GM12873 (cell line): ENCODE measurements around the gene SAP30BP.
A peak's percentile ranks its signal among the peaks of the same experiment; 100 is the strongest.

ENCODE experiments used
- TF ChIP-seq, protein P1 (sequence below): IDR thresholded peaks from 2 replicates; pipeline ENCODE4 v1.5.1; 2012; ENCODE audit warnings: low read depth, mild to moderate bottlenecking, moderate library complexity, low read length, control low read depth; ENCODE audit not compliant: insufficient read depth; ENCODE audit errors: missing control alignments

The SAP30BP gene

DNA sequence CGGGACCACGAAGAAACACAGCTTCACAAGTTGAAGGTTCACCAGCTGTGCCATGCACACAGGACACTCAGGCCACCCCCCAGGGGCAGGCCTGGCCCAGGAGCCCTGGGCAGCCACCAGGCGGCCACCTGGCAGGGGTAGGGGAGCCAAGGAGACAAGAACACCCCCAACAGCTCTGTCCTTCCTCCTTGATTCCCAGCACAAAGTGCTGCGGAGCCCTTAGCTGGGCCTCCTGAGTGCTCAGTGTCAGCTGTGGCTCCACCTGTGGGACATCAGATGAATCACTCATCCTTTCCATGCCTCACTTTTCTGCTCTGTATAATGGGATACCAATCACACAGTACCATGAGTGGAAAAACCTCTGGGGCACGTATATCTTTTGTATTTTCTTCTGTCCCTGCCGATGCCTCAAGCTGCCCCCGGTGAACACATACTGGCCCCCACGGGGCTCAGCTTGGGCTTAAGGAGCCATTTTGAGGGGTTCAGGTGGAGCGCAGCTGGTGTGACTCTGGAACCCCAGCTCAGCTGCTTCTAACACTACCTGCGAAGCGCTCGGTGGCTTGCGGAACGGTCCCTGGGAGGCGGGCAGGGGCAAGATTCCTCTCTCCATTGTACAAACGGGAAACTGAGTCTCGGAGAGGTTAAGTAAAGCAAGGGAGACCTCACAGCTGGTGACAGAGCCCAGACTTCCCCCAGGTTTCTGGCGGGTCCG is 85.8 kb downstream of the SAP30BP start:
- TF ChIP-seq, protein P1, sequence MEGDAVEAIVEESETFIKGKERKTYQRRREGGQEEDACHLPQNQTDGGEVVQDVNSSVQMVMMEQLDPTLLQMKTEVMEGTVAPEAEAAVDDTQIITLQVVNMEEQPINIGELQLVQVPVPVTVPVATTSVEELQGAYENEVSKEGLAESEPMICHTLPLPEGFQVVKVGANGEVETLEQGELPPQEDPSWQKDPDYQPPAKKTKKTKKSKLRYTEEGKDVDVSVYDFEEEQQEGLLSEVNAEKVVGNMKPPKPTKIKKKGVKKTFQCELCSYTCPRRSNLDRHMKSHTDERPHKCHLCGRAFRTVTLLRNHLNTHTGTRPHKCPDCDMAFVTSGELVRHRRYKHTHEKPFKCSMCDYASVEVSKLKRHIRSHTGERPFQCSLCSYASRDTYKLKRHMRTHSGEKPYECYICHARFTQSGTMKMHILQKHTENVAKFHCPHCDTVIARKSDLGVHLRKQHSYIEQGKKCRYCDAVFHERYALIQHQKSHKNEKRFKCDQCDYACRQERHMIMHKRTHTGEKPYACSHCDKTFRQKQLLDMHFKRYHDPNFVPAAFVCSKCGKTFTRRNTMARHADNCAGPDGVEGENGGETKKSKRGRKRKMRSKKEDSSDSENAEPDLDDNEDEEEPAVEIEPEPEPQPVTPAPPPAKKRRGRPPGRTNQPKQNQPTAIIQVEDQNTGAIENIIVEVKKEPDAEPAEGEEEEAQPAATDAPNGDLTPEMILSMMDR = peak; percentile 57

DNA sequence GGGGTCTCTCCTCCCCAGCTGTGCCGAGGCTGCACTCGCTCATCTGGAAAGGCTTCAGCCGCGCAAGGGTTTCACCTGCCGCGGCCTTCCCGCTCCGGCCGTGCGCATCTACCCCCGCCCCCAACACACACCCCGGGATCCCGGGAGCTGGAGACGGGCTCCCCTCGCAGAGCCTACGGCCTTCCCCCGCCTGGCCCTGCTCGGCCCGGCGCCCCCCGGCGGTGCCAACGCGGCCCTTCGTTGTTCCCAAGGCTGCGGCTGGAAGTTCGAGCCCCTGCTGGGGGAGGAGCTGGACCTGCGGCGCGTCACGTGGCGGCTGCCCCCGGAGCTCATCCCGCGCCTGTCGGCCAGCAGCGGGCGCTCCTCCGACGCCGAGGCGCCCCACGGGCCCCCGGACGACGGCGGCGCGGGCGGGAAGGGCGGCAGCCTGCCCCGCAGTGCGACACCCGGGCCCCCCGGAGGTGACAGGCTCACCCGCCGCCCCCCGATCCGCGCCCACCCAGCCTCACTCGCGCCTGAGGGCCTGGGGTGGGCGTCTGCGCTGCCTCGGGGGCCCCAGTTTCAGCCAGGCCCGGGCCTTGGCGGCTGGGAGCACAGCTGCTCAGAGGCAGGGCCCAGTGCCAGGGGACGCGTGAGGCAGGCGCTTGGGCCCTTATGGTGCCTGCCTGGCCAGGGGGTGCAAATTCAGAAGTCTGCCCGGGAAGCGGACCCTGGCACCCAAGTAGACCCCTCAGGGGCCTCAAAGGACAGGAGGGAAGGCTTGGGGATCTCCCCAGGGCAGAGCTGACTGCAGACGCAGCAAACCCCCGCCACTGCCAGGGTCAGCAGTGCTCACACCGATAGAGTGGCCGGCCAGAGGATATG is 86.6 kb downstream of the SAP30BP start:
- TF ChIP-seq, protein P1 = peak; percentile 71

DNA sequence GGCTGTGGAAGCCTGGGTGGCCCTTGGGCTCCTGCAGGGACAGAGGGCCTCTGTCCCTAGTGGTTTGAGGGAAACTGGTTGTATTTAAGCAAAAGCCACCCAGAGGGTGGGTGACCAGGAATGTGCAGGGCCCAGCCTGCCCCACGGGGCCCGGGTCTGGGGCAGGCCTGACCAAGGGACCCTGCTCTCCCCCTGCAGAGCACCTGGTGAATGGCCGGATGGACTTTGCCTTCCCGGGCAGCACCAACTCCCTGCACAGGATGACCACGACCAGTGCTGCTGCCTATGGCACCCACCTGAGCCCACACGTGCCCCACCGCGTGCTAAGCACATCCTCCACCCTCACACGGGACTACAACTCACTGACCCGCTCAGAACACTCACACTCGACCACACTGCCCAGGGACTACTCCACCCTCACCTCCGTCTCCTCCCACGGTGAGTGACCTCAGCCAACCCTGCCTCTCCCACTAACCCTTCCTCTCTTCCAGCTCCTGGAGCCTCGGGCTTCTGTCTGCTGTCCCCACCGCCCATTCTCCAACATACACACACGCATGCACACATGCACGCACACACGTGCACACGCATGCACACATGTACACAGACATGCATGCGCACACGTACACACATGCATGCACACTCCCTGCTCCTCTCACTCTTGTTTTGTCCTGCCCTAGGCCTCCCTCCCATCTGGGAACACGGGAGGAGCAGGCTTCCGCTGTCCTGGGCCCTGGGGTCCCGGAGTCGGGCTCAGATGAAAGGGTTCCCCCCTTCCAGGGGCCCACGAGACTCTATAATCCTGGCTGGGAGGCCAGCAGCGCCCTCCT is 87.5 kb downstream of the SAP30BP start:
- TF ChIP-seq, protein P1 = no peak

DNA sequence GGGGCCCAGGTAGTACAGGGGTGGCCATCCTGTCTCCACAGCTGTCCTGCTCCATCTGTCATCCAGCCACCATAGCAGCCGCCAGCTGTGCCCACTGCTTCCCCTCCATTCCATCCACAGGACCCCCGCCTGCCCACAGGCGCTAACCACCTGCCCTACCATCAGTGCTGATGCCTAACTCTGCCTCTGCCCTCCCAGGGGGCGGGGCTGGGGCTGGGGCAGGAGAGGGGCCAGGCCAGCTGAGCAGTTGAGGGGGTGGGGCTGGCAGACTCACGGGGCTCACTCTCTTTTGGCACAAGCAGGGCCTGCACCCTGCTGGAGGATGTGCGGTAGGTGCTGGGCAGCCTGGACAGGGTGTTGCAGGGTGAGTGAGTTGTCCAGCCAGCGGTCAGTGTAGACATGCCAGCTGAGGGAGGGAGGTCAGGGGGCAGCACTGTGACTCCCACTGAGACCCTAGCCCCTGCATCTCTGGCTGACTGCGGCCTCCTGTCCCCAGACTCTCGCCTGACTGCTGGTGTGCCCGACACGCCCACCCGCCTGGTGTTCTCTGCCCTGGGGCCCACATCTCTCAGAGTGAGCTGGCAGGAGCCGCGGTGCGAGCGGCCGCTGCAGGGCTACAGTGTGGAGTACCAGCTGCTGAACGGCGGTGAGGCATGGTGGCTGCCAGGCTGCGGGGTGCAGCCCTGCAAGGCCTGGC is 88.2 kb downstream of the SAP30BP start:
- TF ChIP-seq, protein P1 = no peak

DNA sequence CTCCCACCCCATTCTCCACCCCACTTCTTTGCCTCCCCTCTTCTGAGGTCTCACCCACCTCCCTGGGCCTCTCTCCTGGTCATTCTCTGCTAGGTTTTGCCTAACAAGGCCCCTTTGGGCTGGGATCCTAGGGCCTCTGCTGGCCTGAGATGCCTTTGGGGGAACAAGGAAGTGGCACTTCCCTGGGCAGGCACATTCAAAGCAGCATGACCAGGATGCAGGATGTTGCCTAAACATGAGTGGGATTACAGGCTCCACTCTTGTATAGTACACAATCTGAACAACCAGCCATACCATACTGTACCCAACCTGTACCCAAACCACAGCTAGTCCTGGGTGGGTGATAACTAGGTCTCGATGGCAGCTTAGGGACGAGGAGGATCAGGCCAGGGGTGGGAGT is 88.9 kb downstream of the SAP30BP start:
- TF ChIP-seq, protein P1 = no peak

DNA sequence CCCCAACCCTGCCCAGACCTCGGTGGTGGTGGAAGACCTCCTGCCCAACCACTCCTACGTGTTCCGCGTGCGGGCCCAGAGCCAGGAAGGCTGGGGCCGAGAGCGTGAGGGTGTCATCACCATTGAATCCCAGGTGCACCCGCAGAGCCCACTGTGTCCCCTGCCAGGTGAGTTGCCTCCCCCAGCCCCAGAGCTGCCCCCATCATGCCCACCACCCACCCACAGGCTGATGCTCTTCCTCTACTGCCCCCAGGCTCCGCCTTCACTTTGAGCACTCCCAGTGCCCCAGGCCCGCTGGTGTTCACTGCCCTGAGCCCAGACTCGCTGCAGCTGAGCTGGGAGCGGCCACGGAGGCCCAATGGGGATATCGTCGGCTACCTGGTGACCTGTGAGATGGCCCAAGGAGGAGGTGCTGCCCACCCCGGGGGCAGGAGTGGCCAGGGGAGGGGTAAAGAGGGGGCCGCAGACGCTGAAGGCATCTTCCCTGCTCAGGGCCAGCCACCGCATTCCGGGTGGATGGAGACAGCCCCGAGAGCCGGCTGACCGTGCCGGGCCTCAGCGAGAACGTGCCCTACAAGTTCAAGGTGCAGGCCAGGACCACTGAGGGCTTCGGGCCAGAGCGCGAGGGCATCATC is 89.4 kb downstream of the SAP30BP start:
- TF ChIP-seq, protein P1 = no peak
